ENCODE data around the gene HS6ST3.

The HS6ST3 gene

DNA sequence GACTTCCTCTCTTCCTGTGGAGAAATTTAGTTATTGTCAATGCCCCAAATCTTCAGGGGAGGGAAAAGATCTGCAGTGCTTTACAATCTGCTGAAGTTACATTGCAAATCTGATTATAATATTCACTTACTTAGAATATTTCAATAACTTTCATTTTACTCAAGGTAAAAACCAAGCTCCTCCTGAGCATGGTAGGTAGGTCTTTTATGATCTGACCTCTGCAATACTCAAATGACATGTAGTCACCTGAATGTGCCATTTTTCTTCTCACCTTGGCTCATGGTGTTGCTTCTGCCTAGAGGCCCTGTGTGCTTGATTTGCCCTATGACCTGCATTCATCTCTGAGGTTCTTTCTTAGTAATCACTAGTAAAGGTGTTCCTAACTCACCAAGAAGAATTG, 331.4 kb downstream of the HS6ST3 start:
- DNase-seq (ENCODE audit: insufficient read length), result no peak
- no peak for TF ChIP-seq TAF1 (IDR thresholded peaks at IDR 0.05; ENCODE audit: borderline replicate concordance, low read depth, low read length)
- TF ChIP-seq POLR2AphosphoS5 (IDR thresholded peaks at IDR 0.05; ENCODE audit: low read depth, low read length), result no peak
- TF ChIP-seq POLR2A (IDR thresholded peaks at IDR 0.05; ENCODE audit: low read depth, low read length), result no peak
- no peak for FAIRE-seq

DNA sequence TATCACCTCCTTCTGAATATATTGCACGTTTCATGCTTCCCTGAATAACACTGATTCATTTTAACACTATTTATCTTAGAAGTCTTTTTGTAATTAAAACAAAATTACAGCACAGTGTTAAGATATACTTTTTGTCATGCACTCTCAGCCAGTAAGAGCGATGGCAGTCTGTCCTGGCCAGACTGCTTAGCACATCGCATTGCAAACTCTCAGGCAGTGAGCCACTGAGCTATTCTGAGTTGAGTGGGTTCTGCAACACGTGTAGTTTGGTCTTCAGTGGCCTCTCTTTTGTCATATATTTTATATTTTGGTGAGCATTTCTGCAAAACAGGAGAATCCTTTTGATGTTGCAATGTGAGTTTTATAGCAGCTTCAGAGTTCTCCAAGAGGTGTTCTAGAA, 332.1 kb downstream of the HS6ST3 start:
- FAIRE-seq, result no peak

DNA sequence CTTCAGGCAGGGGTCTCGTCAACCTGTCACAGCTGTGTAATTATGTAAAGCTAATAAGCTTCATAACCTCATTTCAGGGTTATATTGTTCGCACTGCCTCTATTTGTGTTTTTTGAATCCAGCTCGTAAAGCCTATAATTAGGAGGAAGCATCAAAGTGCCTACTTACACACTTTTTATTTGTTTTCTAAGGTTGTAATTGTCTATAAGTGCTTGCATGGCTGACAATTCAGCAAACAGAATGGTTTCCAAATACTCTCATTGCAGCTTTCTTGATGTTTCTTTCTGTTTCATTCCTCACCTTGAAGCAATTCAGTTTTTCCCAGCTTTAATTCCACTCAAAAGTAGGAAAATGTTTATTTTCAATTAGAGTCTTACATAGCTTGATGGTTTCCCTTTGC, 336.3 kb downstream of the HS6ST3 start:
- DNase-seq (ENCODE audit: insufficient read length) (no peak), FAIRE-seq (no peak)
- TF ChIP-seq TAF1 (IDR thresholded peaks at IDR 0.05; ENCODE audit: borderline replicate concordance, low read depth, low read length) (no peak), POLR2AphosphoS5 (IDR thresholded peaks at IDR 0.05; ENCODE audit: low read depth, low read length) (no peak), POLR2A (IDR thresholded peaks at IDR 0.05; ENCODE audit: low read depth, low read length) (no peak)

More for the DNA sequence above, 332.1 kb downstream of the HS6ST3 start:
- no peak for TF ChIP-seq POLR2A (IDR thresholded peaks at IDR 0.05; ENCODE audit: low read depth, low read length)
- no peak for TF ChIP-seq POLR2AphosphoS5 (IDR thresholded peaks at IDR 0.05; ENCODE audit: low read depth, low read length)
- no peak for DNase-seq (ENCODE audit: insufficient read length)

DNA sequence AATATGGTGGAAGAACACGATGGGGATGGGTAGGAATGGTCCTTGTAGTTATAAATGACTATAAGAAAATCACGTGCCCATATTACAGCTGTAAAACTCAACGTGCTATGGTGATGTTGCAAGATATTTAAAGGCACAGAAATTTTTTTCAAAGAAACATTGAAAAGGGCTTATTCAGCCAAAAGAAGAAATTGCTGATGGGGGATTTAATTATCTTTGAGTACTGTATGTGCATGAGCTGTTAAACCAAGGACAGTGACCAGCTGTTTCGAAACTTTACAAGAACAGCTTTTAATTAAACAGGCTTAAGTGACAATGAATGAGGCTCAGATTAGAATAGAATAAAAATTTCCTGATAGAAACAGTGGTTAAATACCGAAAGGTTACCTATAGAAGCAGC, 339.0 kb downstream of the HS6ST3 start:
- no peak for FAIRE-seq
- TF ChIP-seq POLR2A (IDR thresholded peaks at IDR 0.05; ENCODE audit: low read depth, low read length) (no peak), TAF1 (IDR thresholded peaks at IDR 0.05; ENCODE audit: borderline replicate concordance, low read depth, low read length) (no peak), POLR2AphosphoS5 (IDR thresholded peaks at IDR 0.05; ENCODE audit: low read depth, low read length) (no peak)
- no peak for DNase-seq (ENCODE audit: insufficient read length)

DNA sequence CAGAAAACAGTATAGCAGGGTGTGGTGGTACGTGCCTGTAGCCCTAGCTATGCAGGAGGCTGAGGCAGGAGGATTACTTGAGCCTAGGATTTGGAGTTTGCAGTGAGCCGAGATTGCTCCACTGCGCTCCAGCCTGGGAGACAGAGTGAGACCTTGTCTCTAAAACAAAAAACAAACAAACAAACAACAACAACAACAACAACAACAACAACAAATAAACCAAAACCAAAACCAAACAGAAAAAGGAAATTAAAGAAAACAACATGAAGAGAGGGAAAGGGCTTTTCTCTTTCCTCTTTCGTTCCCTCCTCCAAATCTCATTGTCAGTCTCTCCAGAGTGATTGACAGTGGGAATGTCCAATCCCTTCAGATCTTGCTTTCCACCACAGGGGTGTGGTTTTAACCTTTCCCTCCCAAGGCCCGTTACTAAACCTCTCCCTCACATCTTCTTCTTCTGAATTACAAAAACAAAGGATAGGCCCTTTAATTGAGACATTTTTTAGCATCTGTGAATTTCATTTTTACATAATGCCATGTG, 341.2 kb downstream of the HS6ST3 start:
- FAIRE-seq (no peak), DNase-seq (ENCODE audit: insufficient read length) (no peak)
- no peak for TF ChIP-seq TAF1 (IDR thresholded peaks at IDR 0.05; ENCODE audit: borderline replicate concordance, low read depth, low read length)
- TF ChIP-seq POLR2AphosphoS5 (IDR thresholded peaks at IDR 0.05; ENCODE audit: low read depth, low read length), result no peak
- TF ChIP-seq POLR2A (IDR thresholded peaks at IDR 0.05; ENCODE audit: low read depth, low read length), result no peak

DNA sequence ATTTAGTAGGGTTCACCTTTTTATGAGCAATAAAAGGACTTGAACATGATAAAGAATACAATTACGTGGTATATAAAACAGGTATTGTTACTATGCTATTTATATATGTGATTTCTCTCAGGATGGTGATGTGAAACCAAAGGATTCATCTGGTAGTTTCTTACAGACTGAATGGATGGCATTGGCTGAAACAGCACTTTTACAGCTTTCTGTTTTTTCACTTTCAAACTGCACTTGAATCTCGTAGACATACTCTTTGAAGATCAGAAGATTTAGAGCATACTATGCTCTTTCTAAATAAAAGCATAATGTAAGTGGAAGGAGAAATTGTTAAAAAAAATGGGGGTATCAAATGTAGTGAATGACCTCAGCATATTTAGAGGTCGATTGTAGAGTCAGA, 354.8 kb downstream of the HS6ST3 start:
- FAIRE-seq (no peak), DNase-seq (ENCODE audit: insufficient read length) (no peak)
- no peak for TF ChIP-seq POLR2AphosphoS5 (IDR thresholded peaks at IDR 0.05; ENCODE audit: low read depth, low read length)
- TF ChIP-seq POLR2A (IDR thresholded peaks at IDR 0.05; ENCODE audit: low read depth, low read length), result no peak
- TF ChIP-seq TAF1 (IDR thresholded peaks at IDR 0.05; ENCODE audit: borderline replicate concordance, low read depth, low read length), result no peak

DNA sequence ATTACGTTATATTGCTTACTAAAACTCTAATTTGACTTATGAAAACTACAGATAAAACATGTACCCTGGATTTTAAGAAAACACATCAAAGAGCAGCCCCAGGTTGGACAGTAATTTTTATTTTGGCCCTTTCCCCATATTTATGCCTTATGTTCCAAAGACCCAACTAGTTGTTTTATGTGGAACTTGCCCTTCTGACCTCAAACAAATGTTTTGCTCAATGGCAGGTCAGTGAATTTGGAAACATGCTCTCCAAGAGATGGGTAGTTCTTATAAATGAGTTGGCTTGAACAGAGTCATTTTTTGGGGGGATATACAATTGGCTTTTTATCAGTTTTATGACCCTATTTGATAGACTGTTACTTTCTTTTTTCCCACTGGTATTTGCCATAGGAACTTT, 360.0 kb downstream of the HS6ST3 start:
- TF ChIP-seq TAF1 (IDR thresholded peaks at IDR 0.05; ENCODE audit: borderline replicate concordance, low read depth, low read length) (no peak), POLR2AphosphoS5 (IDR thresholded peaks at IDR 0.05; ENCODE audit: low read depth, low read length) (no peak), POLR2A (IDR thresholded peaks at IDR 0.05; ENCODE audit: low read depth, low read length) (no peak)
- DNase-seq (ENCODE audit: insufficient read length) (no peak), FAIRE-seq (no peak)

DNA sequence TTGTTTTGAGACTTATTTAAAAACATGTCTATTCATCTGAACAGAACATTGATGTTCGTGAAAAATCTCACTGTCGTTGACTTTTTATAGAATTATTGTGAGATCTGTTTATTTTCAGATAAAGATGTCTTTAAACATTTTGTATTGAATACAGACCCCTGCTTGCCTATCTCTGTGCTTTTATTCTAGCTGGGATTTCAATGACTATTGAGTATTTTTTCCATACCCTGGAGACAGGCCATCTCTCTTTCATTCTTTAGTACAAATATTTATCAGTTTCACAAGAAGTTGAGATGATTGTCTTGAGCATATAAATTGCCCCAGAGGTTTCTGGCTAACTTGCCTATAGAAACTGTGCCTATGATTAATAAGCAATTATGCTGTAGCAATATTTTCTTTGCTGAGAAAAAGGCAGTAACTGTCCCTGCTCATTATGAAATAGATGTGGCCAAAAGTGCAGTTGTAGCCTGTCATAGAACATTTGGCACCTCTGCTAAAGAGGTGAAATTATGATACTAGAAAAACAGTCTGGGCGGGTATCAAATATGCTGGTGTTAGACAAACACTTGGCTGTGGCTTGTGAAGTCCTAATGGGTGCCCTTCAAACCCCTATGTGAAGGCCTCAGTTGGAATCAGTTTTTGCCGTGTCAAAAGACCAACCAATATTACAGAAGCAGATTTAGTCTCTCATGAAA, 360.6 kb downstream of the HS6ST3 start:
- TF ChIP-seq POLR2A (IDR thresholded peaks at IDR 0.05; ENCODE audit: low read depth, low read length), result no peak
- TF ChIP-seq POLR2AphosphoS5 (IDR thresholded peaks at IDR 0.05; ENCODE audit: low read depth, low read length), result no peak
- TF ChIP-seq TAF1 (IDR thresholded peaks at IDR 0.05; ENCODE audit: borderline replicate concordance, low read depth, low read length), result no peak
- FAIRE-seq (no peak), DNase-seq (ENCODE audit: insufficient read length) (no peak)

DNA sequence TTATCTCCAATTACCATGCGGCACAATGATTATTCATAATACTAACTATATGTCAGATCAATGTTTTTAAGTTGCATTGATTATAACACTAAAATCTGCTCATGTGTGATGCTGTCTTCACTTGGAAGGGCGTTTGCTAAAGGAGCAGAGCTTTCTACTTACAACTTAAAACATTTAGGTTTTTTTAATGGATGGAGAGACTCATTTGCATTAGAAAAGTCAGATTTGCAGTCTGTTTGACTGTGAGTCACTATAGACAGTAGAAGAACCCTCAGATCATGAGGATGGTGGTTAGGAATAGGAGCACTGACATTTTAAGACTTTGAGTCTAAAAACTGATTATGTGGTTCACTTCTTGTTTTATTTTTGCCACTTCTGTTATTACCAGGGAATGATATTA, 364.6 kb downstream of the HS6ST3 start:
- DNase-seq (ENCODE audit: insufficient read length) (no peak), FAIRE-seq (no peak)
- TF ChIP-seq POLR2AphosphoS5 (IDR thresholded peaks at IDR 0.05; ENCODE audit: low read depth, low read length), result no peak
- no peak for TF ChIP-seq TAF1 (IDR thresholded peaks at IDR 0.05; ENCODE audit: borderline replicate concordance, low read depth, low read length)
- no peak for TF ChIP-seq POLR2A (IDR thresholded peaks at IDR 0.05; ENCODE audit: low read depth, low read length)

DNA sequence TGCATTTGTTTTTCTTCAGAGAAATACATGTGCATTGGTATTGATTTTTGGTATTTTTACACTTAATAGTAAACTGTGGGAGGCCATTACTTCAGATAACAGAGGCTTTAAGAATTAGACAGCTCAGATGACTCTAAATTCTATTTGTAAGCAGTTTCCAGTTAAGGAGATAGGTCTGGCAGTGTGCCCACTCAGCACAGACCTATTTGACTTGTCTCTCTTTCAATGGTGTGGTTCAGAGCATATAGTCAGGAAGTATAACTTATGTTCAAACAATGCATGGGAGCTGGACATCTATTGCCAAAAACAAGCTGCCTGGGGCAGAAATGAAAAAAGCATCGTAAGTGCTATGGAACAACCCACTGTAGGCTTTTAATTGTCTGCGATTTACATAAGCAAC, 370.7 kb downstream of the HS6ST3 start:
- DNase-seq (ENCODE audit: insufficient read length) (no peak), FAIRE-seq (no peak)
- no peak for TF ChIP-seq POLR2AphosphoS5 (IDR thresholded peaks at IDR 0.05; ENCODE audit: low read depth, low read length)
- TF ChIP-seq TAF1 (IDR thresholded peaks at IDR 0.05; ENCODE audit: borderline replicate concordance, low read depth, low read length), result no peak
- no peak for TF ChIP-seq POLR2A (IDR thresholded peaks at IDR 0.05; ENCODE audit: low read depth, low read length)

DNA sequence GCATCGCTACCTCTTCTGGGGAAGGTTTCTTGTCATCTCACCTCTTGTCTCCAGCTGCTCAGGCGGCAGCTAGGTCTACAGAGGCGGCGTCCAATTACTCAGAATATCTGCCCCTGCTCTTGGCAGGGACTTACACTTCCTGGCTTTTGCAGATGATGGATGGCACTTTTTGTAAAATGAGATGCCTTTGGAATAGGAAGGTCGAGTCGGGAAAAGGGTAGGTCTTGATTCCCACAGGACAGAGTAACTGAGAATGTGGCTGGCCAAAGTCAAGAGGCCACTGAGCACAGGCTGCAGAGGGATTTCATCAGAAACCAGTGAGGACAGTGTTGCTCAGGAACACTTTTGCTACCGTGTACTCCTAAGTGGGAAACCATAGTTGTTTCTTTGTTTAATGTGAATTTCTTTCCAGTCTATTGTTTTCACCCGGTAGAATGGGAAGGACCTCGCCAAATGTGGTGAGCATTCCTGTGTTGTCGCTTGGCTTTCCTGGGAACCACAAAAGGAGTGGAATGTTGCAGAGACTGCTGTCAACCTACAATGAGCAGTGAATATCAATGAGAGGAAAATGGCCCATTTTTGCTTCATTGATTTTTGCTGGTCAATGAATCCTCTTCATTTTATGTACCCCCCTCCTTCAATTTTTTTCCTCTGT, 383.7 kb downstream of the HS6ST3 start:
- DNase-seq (ENCODE audit: insufficient read length) (no peak), FAIRE-seq (no peak)
- TF ChIP-seq POLR2AphosphoS5 (IDR thresholded peaks at IDR 0.05; ENCODE audit: low read depth, low read length) (no peak), TAF1 (IDR thresholded peaks at IDR 0.05; ENCODE audit: borderline replicate concordance, low read depth, low read length) (no peak)

DNA sequence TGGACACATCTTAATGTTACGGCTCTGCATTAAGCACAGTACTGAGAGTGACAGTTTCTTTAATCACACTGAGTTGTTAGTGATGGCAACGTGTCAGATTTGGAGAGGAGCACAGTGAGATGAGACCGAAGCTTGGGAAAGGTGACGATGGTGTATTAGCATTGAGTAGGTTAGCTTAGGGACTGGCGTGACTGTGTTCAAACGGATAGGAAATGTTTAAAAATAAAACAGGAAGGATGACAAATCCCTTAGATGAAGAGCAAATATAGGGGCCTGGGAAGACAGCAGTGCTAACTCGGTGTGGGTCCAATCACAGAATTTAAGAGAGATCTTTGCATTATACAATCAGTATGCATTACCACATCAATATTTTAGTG, 384.3 kb downstream of the HS6ST3 start:
- TF ChIP-seq TAF1 (IDR thresholded peaks at IDR 0.05; ENCODE audit: borderline replicate concordance, low read depth, low read length) (no peak), POLR2AphosphoS5 (IDR thresholded peaks at IDR 0.05; ENCODE audit: low read depth, low read length) (no peak)
- no peak for DNase-seq (ENCODE audit: insufficient read length)
- no peak for FAIRE-seq

Measured in GM12892 (cell line).